ENCODE results near the gene GALNT7.

GALNT7 gene

GRCh38 chr4:173237152-173237551 lies 68.5 kb downstream of the GALNT7 start:
- no peaks in the 10 kb centered on the region for H3K27me3 ChIP-seq
- no peak for TF ChIP-seq Cebpa-rat (IDR thresholded peaks at IDR 0.05)
- peaks cover 0 to 92% (median 43%) of the 10 kb centered on the region in 11 experiments; a peak in 16 of 22 replicates for H4K20me1 ChIP-seq
- H3K4me3 ChIP-seq = no peak overlapping the region
- peak overlapping the region in 1 of 11 experiments; percentile 15; a peak in 2 of 22 replicates for H3K27ac ChIP-seq
- H3K4me2 ChIP-seq = peak overlapping the region in 7 of 11 experiments; percentile 0 to 28 (median 10); a peak in 9 of 22 replicates
- peaks cover 18 to 62% (median 38%) of the 10 kb centered on the region in 11 experiments; a peak in 21 of 22 replicates for H3K36me3 ChIP-seq
- peaks cover 0 to 28% (median 18%) of the 10 kb centered on the region in 11 experiments; a peak in 15 of 22 replicates for H3K9me3 ChIP-seq (replicated peaks in 1 of 11)
- H3K9ac ChIP-seq = no peak overlapping the region
- H3K4me1 ChIP-seq = peaks cover under 1 to 25% (median 18%) of the 10 kb centered on the region in 10 experiments; a peak in 18 of 20 replicates

- H3K27me3 ChIP-seq = no peaks in the 10 kb centered on the region
- no peak overlapping the region for H3K4me3 ChIP-seq
- H3K4me1 ChIP-seq = peaks cover 7 to 31% (median 24%) of the 10 kb centered on the region in 10 experiments; a peak in 19 of 20 replicates
- H3K27ac ChIP-seq = peak overlapping the region in 1 of 11 experiments; percentile 15; a peak in 2 of 22 replicates
- H3K36me3 ChIP-seq = peaks cover 15 to 56% (median 32%) of the 10 kb centered on the region in 11 experiments; a peak in 21 of 22 replicates
- TF ChIP-seq Cebpa-rat (IDR thresholded peaks at IDR 0.05) = no peak
- peaks cover 0 to 22% (median 13%) of the 10 kb centered on the region in 11 experiments; a peak in 15 of 22 replicates for H3K9me3 ChIP-seq (replicated peaks in 1 of 11)
- peak overlapping the region in 6 of 11 experiments; percentile 0 to 28 (median 14); a peak in 6 of 22 replicates for H3K4me2 ChIP-seq
- no peak overlapping the region for H3K9ac ChIP-seq
- H4K20me1 ChIP-seq = peaks cover 0 to 92% (median 50%) of the 10 kb centered on the region in 11 experiments; a peak in 16 of 22 replicates
These were observed 69.2 kb downstream of the GALNT7 start for GRCh38 chr4:173237762-173238161.

DNA sequence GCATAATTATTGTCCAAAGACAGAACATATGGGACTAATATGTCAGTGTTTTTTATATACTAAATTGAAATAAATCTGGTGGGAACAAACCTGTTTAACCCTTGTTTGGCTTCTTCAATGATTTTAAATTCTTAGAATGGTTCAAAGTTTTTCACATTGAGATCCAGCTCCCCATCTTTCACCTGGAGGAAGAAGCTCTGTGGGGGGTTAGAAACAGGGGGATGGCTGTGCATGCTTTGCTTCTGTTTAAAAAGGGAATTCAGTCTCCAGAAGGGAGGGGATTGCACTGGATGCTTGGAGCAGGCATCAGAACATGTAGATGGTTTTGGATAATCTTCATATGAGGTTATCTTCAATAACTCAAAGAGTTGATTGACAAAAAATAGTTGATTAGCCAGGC lies 72.1 kb downstream of the GALNT7 start:
- Histone ChIP-seq H3K27ac (no peak overlapping the region), H3K4me1 (peaks cover 15 to 61% (median 52%) of the 10 kb centered on the region in 10 experiments), H3K9me3 (replicated peaks in 1 of 11) (no peaks in the 10 kb centered on the region), H3K4me2 (no peak overlapping the region), H3K9ac (no peak overlapping the region), H4K20me1 (peaks cover 6 to 92% (median 67%) of the 10 kb centered on the region in 11 experiments; a peak in 17 of 22 replicates), H3K27me3 (no peaks in the 10 kb centered on the region), H3K36me3 (peaks cover 0 to 26% (median 7%) of the 10 kb centered on the region in 11 experiments; a peak in 9 of 22 replicates), H3K4me3 (no peak overlapping the region)
- TF ChIP-seq Cebpa-rat (IDR thresholded peaks at IDR 0.05) = no peak

GRCh38 chr4:173242466-173243250 lies 74.0 kb downstream of the GALNT7 start:
- Histone ChIP-seq H3K9ac (no peak overlapping the region), H3K9me3 (replicated peaks in 1 of 11) (peaks cover 0 to under 1% (median 0%) of the 10 kb centered on the region in 11 experiments; a peak in 1 of 22 replicates), H3K27ac (no peak overlapping the region; a peak in 2 of 22 replicates), H3K4me2 (peak overlapping the region in 9 of 11 experiments; percentile 0 to 57 (median 44); a peak in 11 of 22 replicates), H3K4me3 (no peak overlapping the region), H3K36me3 (peaks cover 0 to 25% (median 10%) of the 10 kb centered on the region in 11 experiments; a peak in 15 of 22 replicates), H3K27me3 (no peaks in the 10 kb centered on the region), H4K20me1 (peaks cover 6 to 92% (median 67%) of the 10 kb centered on the region in 11 experiments; a peak in 17 of 22 replicates), H3K4me1 (peaks cover 9 to 62% (median 51%) of the 10 kb centered on the region in 10 experiments)
- TF ChIP-seq Cebpa-rat (IDR thresholded peaks at IDR 0.05) = no peak

DNA sequence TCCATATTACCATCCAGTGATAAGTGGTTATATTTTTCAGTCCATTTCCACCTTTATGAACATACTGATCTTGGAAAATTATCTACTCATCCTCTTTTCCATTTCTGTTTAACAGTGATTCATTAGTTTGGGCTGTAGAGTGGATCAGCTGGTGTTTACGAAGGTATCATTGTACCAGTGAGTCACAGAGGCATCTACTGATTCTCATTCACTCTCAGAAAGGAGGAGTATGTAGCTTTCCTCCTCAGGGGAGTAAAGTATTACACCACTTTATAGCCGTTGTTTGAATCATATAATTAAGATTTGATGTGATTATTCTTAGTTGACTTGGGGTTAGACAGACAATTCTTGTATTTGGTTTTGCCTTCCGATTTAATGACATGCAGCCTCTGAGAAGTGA lies 74.7 kb downstream of the GALNT7 start:
- H3K4me2 ChIP-seq = peak overlapping the region in 6 of 11 experiments; percentile 43 to 57 (median 52); a peak in 8 of 22 replicates
- no peak overlapping the region for H3K4me3 ChIP-seq

DNA sequence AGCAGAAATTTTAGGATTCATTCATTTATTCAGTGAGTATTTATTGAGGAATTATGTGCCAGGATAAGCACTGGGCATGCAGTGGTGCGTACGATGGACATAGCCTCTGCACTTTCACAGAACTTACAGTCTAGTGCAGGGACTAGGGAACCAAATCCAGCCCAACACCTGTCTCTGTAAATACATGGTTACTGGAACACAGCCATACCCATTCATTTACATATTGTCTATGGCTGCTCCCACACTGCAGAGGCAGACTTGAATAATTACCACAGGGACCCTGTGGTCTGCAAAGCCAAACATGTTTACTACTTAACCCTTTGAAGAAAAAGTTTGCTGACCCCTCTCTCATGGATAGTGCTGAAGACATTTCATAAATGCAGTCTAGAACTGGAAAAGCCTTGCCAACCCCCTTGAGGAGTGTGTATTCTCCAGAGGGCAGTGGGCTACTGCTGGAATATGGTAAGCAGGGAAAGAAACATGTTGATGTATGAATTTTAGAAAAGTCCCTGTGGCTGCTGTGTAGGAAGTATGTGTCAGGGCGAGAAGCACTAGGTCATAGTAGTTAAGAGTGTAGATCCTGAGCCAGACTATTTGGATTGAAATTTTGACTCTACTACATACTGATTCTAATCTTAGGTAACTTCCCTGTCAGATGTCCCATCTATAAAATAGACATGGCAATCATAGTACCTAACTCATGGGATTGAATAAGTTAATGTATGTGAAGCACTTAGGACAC lies 75.5 kb downstream of the GALNT7 start:
- H4K20me1 ChIP-seq = peaks cover 6 to 99% (median 73%) of the 10 kb centered on the region in 11 experiments; a peak in 17 of 22 replicates
- no peak for TF ChIP-seq Cebpa-rat (IDR thresholded peaks at IDR 0.05)
- H3K4me1 ChIP-seq = peaks cover 7 to 73% (median 52%) of the 10 kb centered on the region in 10 experiments; a peak in 19 of 20 replicates
- H3K27me3 ChIP-seq = no peaks in the 10 kb centered on the region
- no peak overlapping the region for H3K9ac ChIP-seq
- peaks cover 0 to 6% (median 0%) of the 10 kb centered on the region in 11 experiments; a peak in 2 of 22 replicates for H3K9me3 ChIP-seq (replicated peaks in 1 of 11)
- H3K27ac ChIP-seq = no peak overlapping the region; a peak in 1 of 22 replicates
- H3K36me3 ChIP-seq = peaks cover 11 to 37% (median 19%) of the 10 kb centered on the region in 11 experiments
- H3K4me3 ChIP-seq = no peak overlapping the region
- peak overlapping the region in 7 of 11 experiments; percentile 43 to 57 (median 55); a peak in 14 of 22 replicates for H3K4me2 ChIP-seq

More for the DNA sequence above, 74.7 kb downstream of the GALNT7 start:
- H3K27me3 ChIP-seq = no peaks in the 10 kb centered on the region
- H3K4me1 ChIP-seq = peaks cover 7 to 67% (median 51%) of the 10 kb centered on the region in 10 experiments; a peak in 19 of 20 replicates
- peaks cover 6 to 94% (median 67%) of the 10 kb centered on the region in 11 experiments; a peak in 17 of 22 replicates for H4K20me1 ChIP-seq
- H3K9ac ChIP-seq = no peak overlapping the region
- TF ChIP-seq Cebpa-rat (IDR thresholded peaks at IDR 0.05) = no peak
- no peak overlapping the region; a peak in 1 of 22 replicates for H3K27ac ChIP-seq
- peaks cover 6 to 32% (median 16%) of the 10 kb centered on the region in 11 experiments for H3K36me3 ChIP-seq
- H3K9me3 ChIP-seq (replicated peaks in 1 of 11) = peaks cover 0 to 6% (median 0%) of the 10 kb centered on the region in 11 experiments; a peak in 2 of 22 replicates

DNA sequence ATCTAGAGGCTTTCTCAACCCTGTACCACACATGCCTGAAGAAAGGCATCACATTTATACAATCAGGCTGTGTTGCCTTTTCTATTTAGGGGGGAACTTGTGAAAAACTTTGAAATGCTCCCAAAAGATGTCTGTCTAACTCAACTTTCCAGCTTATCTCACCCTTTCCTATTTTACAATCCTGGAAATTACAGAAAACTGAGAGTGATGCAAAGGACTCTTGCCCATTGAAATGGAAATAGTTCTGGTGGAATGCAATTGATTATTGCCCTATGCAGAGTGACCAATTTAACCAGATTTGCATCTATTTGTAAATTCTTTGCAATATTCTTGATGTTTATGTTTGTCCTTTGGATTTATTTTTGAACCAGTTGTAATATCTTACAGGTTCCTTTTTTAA lies 77.3 kb downstream of the GALNT7 start:
- H3K27ac ChIP-seq = no peak overlapping the region
- peaks cover 11 to 41% (median 29%) of the 10 kb centered on the region in 11 experiments for H3K36me3 ChIP-seq
- no peak overlapping the region for H3K9ac ChIP-seq
- no peaks in the 10 kb centered on the region for H3K27me3 ChIP-seq
- peaks cover 7 to 91% (median 67%) of the 10 kb centered on the region in 10 experiments; a peak in 19 of 20 replicates for H3K4me1 ChIP-seq
- peaks cover 20 to 100% (median 89%) of the 10 kb centered on the region in 11 experiments; a peak in 20 of 22 replicates for H4K20me1 ChIP-seq
- no peak overlapping the region for H3K4me3 ChIP-seq
- H3K9me3 ChIP-seq (replicated peaks in 1 of 11) = peaks cover 0 to 6% (median 0%) of the 10 kb centered on the region in 11 experiments; a peak in 2 of 22 replicates
- TF ChIP-seq Cebpa-rat (IDR thresholded peaks at IDR 0.05) = no peak
- H3K4me2 ChIP-seq = peak overlapping the region in 7 of 11 experiments; percentile 0 to 59 (median 39); a peak in 12 of 22 replicates

GRCh38 chr4:173246719-173247118 lies 78.1 kb downstream of the GALNT7 start:
- Histone ChIP-seq H3K4me1 (peaks cover 7 to 98% (median 75%) of the 10 kb centered on the region in 10 experiments; a peak in 19 of 20 replicates), H3K9me3 (replicated peaks in 1 of 11) (peaks cover 0 to 6% (median 0%) of the 10 kb centered on the region in 11 experiments; a peak in 2 of 22 replicates), H3K36me3 (peaks cover 11 to 41% (median 29%) of the 10 kb centered on the region in 11 experiments), H3K4me3 (no peak overlapping the region), H3K27ac (no peak overlapping the region), H4K20me1 (peaks cover 26 to 100% (median 88%) of the 10 kb centered on the region in 11 experiments; a peak in 20 of 22 replicates), H3K4me2 (peak overlapping the region in 7 of 11 experiments; percentile 14 to 59 (median 48); a peak in 13 of 22 replicates), H3K9ac (no peak overlapping the region), H3K27me3 (no peaks in the 10 kb centered on the region)
- no peak for TF ChIP-seq Cebpa-rat (IDR thresholded peaks at IDR 0.05)
